K562 (cell line): ENCODE results near the gene PLAGL1. TPM values are rescaled to one million over a fixed set of nuclear protein-coding genes. Genes with fewer than 3 reads are reported as not detected.

Experiments
- ATAC-seq: fragments of 200-7000 bp; cut with Tn5 transposase; 3 replicates; pipeline ENCODE4 v1.9.1; 2020; ENCODE audit warnings: moderate library complexity
- BruUV-seq: library from RNA; stranded (reverse); fragments of 400-500 nt; replicated peaks from 2 replicates; lab custom pipeline; 2021; lab: Mats Ljungman, UMichigan
- CTCF ChIA-PET: fragments of 300-600 bp; formaldehyde crosslinking; extraction: SDS; loops from one replicate; lab custom pipeline; 2021; ENCODE audit warnings: low intra/inter-chr PET ratio; lab: Yijun Ruan, JAX
- POLR2A ChIA-PET: fragments of 300-600, 350-650 bp; sonication (Branson Sonifier 250); formaldehyde crosslinking; extraction: SDS; loops from one replicate; lab custom pipeline; 2021; ENCODE audit warnings: antibody characterized with exemption, inconsistent platforms; lab: Yijun Ruan, JAX
- DNase-seq, 4 experiments: peaks; one replicate each; pipeline versions ENCODE4 v3.0.0 to v3.0.0-alpha.2; 2011 to 2018; ENCODE audit warnings: low spot score in 3 of 4, mixed read lengths in 3 of 4; ENCODE audit errors: extremely low read depth in 1 of 4
- FAIRE-seq: peaks from 2 replicates; lab custom pipeline; 2011; peaks lifted over from hg19 to GRCh38; lab: Jason Lieb, UNC
- H2AFZ ChIP-seq: 2 replicates; pipeline ENCODE4 v1.6.0; 2011; ENCODE audit warnings: low read depth, low read length, control low read depth, inconsistent platforms
- H3K27ac ChIP-seq: fragments of 200-600 bp; 3 replicates; pipeline ENCODE4 v1.8.0; 2011; ENCODE audit warnings: low read depth, mild to moderate bottlenecking, control low read depth, inconsistent platforms, low read length, moderate library complexity, mixed read lengths; ENCODE audit errors: extremely low read depth
- H3K27me3 ChIP-seq, 2 experiments: fragments of 300-600 bp in 1 of 2; 2 replicates in 1 of 2; 3 replicates in 1 of 2; pipeline versions ENCODE4 v1.6.0 to v1.8.0; 2011; ENCODE audit warnings: inconsistent platforms in 2 of 2, low read length in 2 of 2, mild to moderate bottlenecking in 1 of 2, mixed read lengths in 1 of 2, moderate library complexity in 1 of 2; ENCODE audit not compliant: control insufficient read depth in 2 of 2, insufficient read depth in 2 of 2
- H3K36me3 ChIP-seq: fragments of 300-600 bp; 3 replicates; pipeline ENCODE4 v1.8.0; 2011; ENCODE audit warnings: mild to moderate bottlenecking, low read length, inconsistent platforms; ENCODE audit not compliant: control insufficient read depth, insufficient read depth
- H3K4me1 ChIP-seq, 2 experiments: fragments of 200-600 bp in 1 of 2; replicated peaks in 1 of 2; 2 replicates in 1 of 2; 3 replicates in 1 of 2; pipeline versions ENCODE4 v1.5.1 to v1.8.0; 2011; ENCODE audit warnings: inconsistent platforms in 2 of 2, low read length in 2 of 2, mild to moderate bottlenecking in 1 of 2, mixed read lengths in 1 of 2, moderate library complexity in 1 of 2; ENCODE audit not compliant: control insufficient read depth in 2 of 2, insufficient read depth in 2 of 2
- H3K4me2 ChIP-seq: 2 replicates; pipeline ENCODE4 v1.6.1; 2011; ENCODE audit warnings: low read length, control low read depth, inconsistent platforms, mixed read lengths; ENCODE audit not compliant: insufficient read depth
- H3K4me3 ChIP-seq: fragments of 200-600 bp; sonication (generic), shearing (Covaris generic); 2 replicates; pipeline ENCODE4 v1.5.1; 2016; ENCODE audit warnings: control low read depth, inconsistent platforms
- H3K79me2 ChIP-seq: fragments of 200-600 bp; 3 replicates; pipeline ENCODE4 v1.8.0; 2011; ENCODE audit warnings: low read length, inconsistent platforms; ENCODE audit not compliant: control insufficient read depth, insufficient read depth
- H3K9ac ChIP-seq, 2 experiments: 2 replicates each; pipeline versions ENCODE4 v1.6.0 to v1.6.1; 2011; ENCODE audit warnings: low read depth in 2 of 2, low read length in 2 of 2, control low read depth in 1 of 2, inconsistent platforms in 1 of 2, mild to moderate bottlenecking in 1 of 2, mixed read lengths in 1 of 2; ENCODE audit not compliant: insufficient read depth in 1 of 2
- H3K9me1 ChIP-seq: one replicate; pipeline ENCODE4 v1.6.0; 2011; ENCODE audit warnings: inconsistent platforms, mild to moderate bottlenecking, low read length, moderate library complexity; ENCODE audit not compliant: control insufficient read depth, insufficient read depth
- H3K9me3 ChIP-seq: replicated peaks from 2 replicates; pipeline ENCODE4 v1.5.1; 2011; ENCODE audit warnings: low read depth, low read length, inconsistent platforms; ENCODE audit not compliant: control insufficient read depth, insufficient read depth
- H4K20me1 ChIP-seq: replicated peaks from 2 replicates; pipeline ENCODE4 v1.6.1; 2011; ENCODE audit warnings: low read length, inconsistent platforms, mixed read lengths; ENCODE audit not compliant: control insufficient read depth, insufficient read depth
- ATF7 ChIP-seq: fragments of 450-650 bp; IDR thresholded peaks from 2 replicates; pipeline ENCODE4 v1.7.1; 2014; ENCODE audit warnings: mild to moderate bottlenecking, moderate library complexity
- HDAC6 ChIP-seq: IDR thresholded peaks from 2 replicates; pipeline ENCODE4 v1.6.1; 2012; ENCODE audit warnings: low read depth, mild to moderate bottlenecking, control low read depth, inconsistent platforms, low read length, moderate library complexity
- WGBS: fragments of 100-300 bp; shearing (Covaris generic); methylation state at CpG from one replicate; pipeline ENCODE4 v1.1.6; 2016; ENCODE audit warnings: low coverage, mixed read lengths; ENCODE audit not compliant: insufficient coverage; ENCODE audit errors: missing lambda C conversion rate; 5-methylcytosine and 5-hydroxymethylcytosine counted together
- in situ Hi-C: fragments of 300-500 bp; cut with MboI; formaldehyde crosslinking; loops from 4 replicates; pipeline ENCODE4 v1.15.0; 2018; ENCODE audit warnings: inconsistent platforms, mixed read lengths
- intact Hi-C: fragments of 100-400 bp; cut with micrococcal nuclease; formaldehyde crosslinking; loops from 2 replicates; pipeline ENCODE4 v1.14.2; 2022
- polyA plus RNA-seq, 8 experiments: library from polyadenylated mRNA; depleted of rRNA in 4 of 8; stranded (reverse) in 5 of 8; unstranded in 3 of 8; fragments of >200 nt; fragmentation: Nextera tagmentation in 2 of 8; fragmentation: Illumina TruSeq in 1 of 8; extraction: Ambion mirVana in 2 of 8; extraction: Trizol in 1 of 8; gene quantifications; 2 replicates each; pipeline versions ENCODE4 v1.2.1 to v1.2.3, GENCODE V29; 2011 to 2014; ENCODE audit warnings: inconsistent platforms in 1 of 8, missing spikeins in 1 of 8
- total RNA-seq, 7 experiments: library from RNA; depleted of rRNA in 6 of 7; stranded (reverse); fragments of >200 nt in 6 of 7; fragmentation: Illumina TruSeq in 2 of 7; extraction: Trizol in 2 of 7; gene quantifications; 2 replicates each; pipeline versions ENCODE4 v1.2.1 to v1.2.3, GENCODE V29; 2011 to 2021; ENCODE audit warnings: low replicate concordance in 1 of 7
- TF ChIP-seq, protein P1 (sequence below), 3 experiments: IDR thresholded peaks in 2 of 3; conservative IDR thresholded peaks in 1 of 3; 2 replicates each; pipeline ENCODE4 v1.5.1; 2011 to 2012; ENCODE audit warnings: low read length in 3 of 3, mild to moderate bottlenecking in 3 of 3, control low read depth in 2 of 3, improper control_type of control experiment in 1 of 3, inconsistent platforms in 1 of 3, low read depth in 1 of 3, mixed read lengths in 1 of 3, moderate library complexity in 1 of 3; ENCODE audit not compliant: insufficient read depth in 2 of 3

The PLAGL1 gene
- total and polyA plus RNA-seq, 9 of the 15 experiments (the other 6 are each of a cell fraction or from before 2014, with no cell fraction given), result 4.9 to 29.6 (median 13.2) TPM

DNA sequence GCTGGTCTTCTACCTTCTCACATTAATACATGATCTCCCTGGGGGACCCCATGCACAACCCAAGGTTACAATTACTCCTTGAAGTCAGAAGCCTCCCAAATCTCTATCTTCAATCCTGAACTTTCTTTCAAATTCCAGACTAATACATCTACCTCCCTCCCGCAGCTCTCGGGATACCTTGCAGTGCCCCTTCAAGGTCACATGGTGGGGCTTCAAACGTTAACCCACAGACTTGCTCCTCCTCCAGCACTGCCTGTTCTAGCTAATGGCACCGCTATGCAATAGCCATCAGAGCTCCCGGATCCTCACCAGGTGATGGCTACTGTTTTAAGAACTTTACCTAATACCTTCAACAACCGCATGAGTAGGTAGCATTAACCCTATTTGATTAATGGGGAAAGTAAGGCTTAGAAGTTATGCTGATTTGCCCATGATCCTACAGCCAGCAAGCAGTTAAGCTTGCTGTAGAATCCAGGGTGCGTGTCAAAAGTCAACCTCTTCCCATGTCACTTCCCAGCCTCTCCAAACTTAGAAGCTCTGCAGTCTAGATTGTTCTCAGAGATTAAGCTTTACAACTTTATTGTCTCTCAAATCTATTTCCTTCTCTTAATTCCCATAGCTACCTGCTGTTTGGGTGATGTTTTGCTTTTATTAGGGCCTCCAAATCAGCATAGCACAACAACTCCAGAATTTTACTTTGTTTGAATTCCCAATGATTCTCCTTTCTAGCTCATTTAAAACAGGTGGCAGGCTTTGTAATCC lies 44.7 kb downstream of the PLAGL1 start (continued):
- no peak for TF ChIP-seq HDAC6

DNA sequence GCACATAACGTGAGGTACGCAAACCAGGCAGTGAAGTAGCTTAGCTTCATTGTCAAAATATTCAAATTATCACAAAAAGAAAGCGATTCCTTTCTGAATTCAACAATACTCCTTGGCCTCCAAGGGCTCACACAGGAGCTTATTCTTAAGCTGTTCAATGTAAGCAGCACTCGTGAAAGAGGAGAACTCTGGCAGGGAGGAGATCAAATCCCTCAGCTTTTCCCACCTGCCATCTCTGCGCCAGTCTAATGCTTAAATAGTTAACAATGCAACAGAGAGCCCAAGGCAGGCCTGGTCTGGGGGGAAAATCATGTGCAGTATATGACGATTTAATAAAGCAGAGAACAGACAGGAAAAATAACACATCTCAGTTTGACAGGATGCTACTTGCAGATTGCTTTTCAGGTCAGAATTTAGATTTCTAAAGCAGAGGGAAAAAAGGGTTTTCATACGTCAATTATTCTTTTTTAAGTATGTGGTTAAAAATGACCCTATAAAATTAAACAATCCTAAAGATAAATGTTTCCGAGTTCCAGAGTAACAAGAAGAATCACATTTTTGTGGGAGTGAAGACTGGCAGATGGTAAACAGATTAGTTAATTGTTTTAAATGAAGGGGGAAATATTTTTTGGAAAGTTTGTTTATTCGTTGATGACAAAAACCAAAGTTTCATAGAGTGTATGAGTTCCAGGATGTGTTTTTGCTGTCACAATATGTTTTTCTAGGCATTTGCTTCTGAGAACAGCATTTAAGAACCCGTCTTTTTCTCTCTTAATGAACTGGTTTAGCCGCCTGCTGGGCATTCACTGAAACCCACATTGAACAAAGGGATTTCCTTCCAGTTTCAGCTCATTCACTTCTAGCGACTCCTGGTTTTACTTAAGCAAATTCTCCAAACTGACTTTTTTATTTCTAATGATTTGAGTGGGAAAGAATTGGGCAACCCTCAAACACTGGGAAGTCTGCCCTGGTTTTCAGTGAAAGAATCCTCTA lies 45.9 kb downstream of the PLAGL1 start:
- WGBS, result 41% methylated on average over 12 of the region's 12 CpGs
- H3K9me3 ChIP-seq, result no peaks in the 10 kb centered on the region
- no peak overlapping the region for H3K9ac ChIP-seq
- no peak for DNase-seq
- peak; percentile 48 for FAIRE-seq
- in situ Hi-C loops (no loop called here), intact Hi-C loops (no loop called here)
- peaks cover 6% of the 10 kb centered on the region; the same call in 1 of the 3 replicates for H3K36me3 ChIP-seq
- H4K20me1 ChIP-seq, result no peaks in the 10 kb centered on the region
- no peak overlapping the region for H3K4me2 ChIP-seq
- no TSS peak for BruUV-seq
- no peak overlapping the region for H3K4me3 ChIP-seq
- ChIA-PET POLR2A (no interaction called here), CTCF (interaction anchor here (0.5 kb wide), 1 partner anchor 78 kb away, joined by 3 read pairs; no protein-coding TSS in a partner anchor)
- no peaks in the 10 kb centered on the region for H3K9me1 ChIP-seq
- TF ChIP-seq, protein P1, sequence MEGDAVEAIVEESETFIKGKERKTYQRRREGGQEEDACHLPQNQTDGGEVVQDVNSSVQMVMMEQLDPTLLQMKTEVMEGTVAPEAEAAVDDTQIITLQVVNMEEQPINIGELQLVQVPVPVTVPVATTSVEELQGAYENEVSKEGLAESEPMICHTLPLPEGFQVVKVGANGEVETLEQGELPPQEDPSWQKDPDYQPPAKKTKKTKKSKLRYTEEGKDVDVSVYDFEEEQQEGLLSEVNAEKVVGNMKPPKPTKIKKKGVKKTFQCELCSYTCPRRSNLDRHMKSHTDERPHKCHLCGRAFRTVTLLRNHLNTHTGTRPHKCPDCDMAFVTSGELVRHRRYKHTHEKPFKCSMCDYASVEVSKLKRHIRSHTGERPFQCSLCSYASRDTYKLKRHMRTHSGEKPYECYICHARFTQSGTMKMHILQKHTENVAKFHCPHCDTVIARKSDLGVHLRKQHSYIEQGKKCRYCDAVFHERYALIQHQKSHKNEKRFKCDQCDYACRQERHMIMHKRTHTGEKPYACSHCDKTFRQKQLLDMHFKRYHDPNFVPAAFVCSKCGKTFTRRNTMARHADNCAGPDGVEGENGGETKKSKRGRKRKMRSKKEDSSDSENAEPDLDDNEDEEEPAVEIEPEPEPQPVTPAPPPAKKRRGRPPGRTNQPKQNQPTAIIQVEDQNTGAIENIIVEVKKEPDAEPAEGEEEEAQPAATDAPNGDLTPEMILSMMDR (IDR thresholded peaks at IDR 0.05 in 2 of 3, conservative IDR thresholded peaks at IDR 0.05 in 1 of 3; ENCODE audit: insufficient read depth in 2 of 3, low read depth in 1 of 3, low read length in 3 of 3), result peak in 2 of 3 experiments; percentile 16 to 17; a peak in 1 of 6 replicates
- TF ChIP-seq ATF7, result no peak
- H3K27ac ChIP-seq, result no peak overlapping the region
- ATAC-seq, result no peak
- peaks cover 0 to 6% of the 10 kb centered on the region in 2 experiments; a peak in 3 of 5 replicates for H3K4me1 ChIP-seq
- no peaks in the 10 kb centered on the region for H3K79me2 ChIP-seq
- H3K27me3 ChIP-seq, result no peaks in the 10 kb centered on the region
- H2AFZ ChIP-seq, result no peak overlapping the region
